Measurements from ENCODE around the gene TTLL11.

Gene TTLL11

GRCh38 chr9:122092611-122093506, at the start of gene TTLL11:
Gene TTLL11 (minus strand): TSS chr9:122093308. CDS start chr9:122093148, 160 bp downstream.
- DNase-seq = peak; percentile 95 to 97

GRCh38 chr9:122141671-122142070, 48.6 kb upstream of the TTLL11 start:
- DNase-seq = no peak

GRCh38 chr9:122140368-122141193, 47.5 kb upstream of the TTLL11 start:
- no peak for DNase-seq

GRCh38 chr9:122138560-122139268, 45.6 kb upstream of the TTLL11 start:
- no peak for DNase-seq

- DNase-seq = no peak
Observed at GRCh38 chr9:122135529-122135859, 42.4 kb upstream of the TTLL11 start.

- no peak for DNase-seq
Observed at GRCh38 chr9:122134822-122135528, 41.9 kb upstream of the TTLL11 start.

GRCh38 chr9:122133984-122134535, 41.0 kb upstream of the TTLL11 start:
- DNase-seq = no peak

- DNase-seq = no peak
Observed at GRCh38 chr9:122133263-122133983, 40.3 kb upstream of the TTLL11 start.

GRCh38 chr9:122132539-122132938, 39.4 kb upstream of the TTLL11 start:
- no peak for DNase-seq

- DNase-seq = no peak
Observed at GRCh38 chr9:122131401-122132001, 38.4 kb upstream of the TTLL11 start.

GRCh38 chr9:122130837-122131236, 37.7 kb upstream of the TTLL11 start:
- no peak for DNase-seq

- no peak for DNase-seq
Observed at GRCh38 chr9:122129969-122130368, 36.9 kb upstream of the TTLL11 start.

- DNase-seq = no peak
Observed at GRCh38 chr9:122128969-122129343, 35.8 kb upstream of the TTLL11 start.

GRCh38 chr9:122128007-122128968, 35.2 kb upstream of the TTLL11 start:
- peak in 1 of 2 donors; percentile 16 for DNase-seq

- no peak for DNase-seq
Observed at GRCh38 chr9:122127396-122127798, 34.3 kb upstream of the TTLL11 start.

- DNase-seq = no peak
Observed at GRCh38 chr9:122126331-122127261, 33.5 kb upstream of the TTLL11 start.

GRCh38 chr9:122125509-122126330, 32.6 kb upstream of the TTLL11 start:
- DNase-seq = no peak

- peak; percentile 74 to 78 for DNase-seq
Observed at GRCh38 chr9:122125158-122125508, 32.0 kb upstream of the TTLL11 start.

Measured in CD4-positive, alpha-beta T cell treated with Interferon alpha-2 for 1 hour (primary cell).